ENCODE data around the gene MRFAP1L1.
"Not testable (repeated sequence)": the region's sequence is repeated elsewhere in the genome, so short reads cannot be mapped to it uniquely, and the experiment has no call there.

Gene MRFAP1L1

DNA sequence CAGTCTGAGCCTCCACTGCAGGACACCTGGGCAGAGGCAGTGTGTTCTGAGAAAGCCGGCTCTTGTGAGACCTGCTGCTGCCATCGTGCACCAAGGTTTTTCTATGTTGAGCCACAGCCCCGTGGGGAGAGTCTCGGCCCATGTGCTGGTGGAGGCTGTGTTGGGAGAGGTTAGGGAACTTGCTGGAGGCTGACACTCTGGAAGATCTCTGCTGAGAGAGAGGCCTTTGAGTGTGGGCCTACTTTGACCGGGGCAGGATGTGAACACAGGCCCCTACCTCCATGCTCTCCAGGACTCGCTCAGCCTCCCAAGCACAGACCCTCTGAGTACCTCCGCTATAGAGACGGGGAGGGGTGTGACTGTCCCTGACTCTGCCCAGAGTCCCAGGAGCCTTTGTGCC, 17.3 kb downstream of the MRFAP1L1 start:
- no peak for DNase-seq (ENCODE audit: extremely low read depth in 1 of 2, low read depth in 1 of 2)

DNA sequence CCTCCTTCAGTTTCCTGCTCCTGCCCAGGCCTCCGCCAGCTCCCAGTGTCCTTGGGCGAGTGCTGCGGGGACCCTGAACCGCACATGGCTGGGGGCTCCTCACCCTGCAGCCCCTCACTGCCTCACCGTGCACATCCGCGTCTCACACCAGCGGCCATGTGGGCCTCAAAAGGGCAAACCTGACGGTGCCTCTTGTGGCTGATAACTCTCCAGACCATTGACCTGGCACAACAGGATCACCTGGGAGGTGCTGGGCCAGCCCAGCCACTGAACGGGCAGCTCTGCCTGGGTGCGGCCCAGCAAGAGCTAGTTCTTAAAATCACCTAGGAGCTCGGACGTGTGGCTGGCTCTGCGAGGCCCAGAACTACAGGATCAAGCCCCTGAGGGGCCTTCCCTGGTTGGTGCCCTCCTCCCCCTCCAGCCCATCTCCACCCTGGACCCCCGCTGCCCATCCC, 20.1 kb downstream of the MRFAP1L1 start:
- no peak for DNase-seq (ENCODE audit: extremely low read depth in 1 of 2, low read depth in 1 of 2)

DNA sequence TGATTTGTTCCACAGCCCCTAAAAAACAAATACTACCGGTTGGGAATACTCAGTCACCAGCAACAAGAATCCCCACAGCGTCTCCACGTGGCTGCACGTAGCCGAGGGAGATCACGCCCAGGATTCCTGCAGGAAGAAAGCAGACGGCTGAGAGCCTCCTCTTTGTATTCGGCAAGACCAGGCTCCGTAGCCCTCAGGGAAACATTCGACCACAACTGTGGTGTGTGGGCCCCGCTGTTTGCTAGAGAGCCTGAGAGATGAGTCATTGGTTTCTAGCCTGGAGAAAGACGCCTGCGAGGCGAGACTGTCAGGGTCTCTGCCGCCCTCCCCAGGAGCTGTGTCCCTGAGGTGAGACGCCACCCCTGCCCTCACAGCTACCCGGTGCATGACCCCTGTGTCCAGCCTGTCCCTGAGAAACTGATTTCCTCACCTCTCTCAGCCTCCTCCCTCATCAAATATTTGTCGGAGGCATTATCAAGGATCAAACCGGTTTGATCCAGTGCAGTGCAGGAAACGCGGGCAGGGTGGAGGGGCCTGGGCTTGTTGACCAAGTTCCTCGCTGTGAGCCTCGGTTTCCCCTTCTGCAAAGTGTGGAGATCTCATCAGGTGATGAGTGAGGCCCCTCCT, 20.7 kb downstream of the MRFAP1L1 start:
- DNase-seq (ENCODE audit: extremely low read depth in 1 of 2, low read depth in 1 of 2) = peak; percentile 54 to 58

DNA sequence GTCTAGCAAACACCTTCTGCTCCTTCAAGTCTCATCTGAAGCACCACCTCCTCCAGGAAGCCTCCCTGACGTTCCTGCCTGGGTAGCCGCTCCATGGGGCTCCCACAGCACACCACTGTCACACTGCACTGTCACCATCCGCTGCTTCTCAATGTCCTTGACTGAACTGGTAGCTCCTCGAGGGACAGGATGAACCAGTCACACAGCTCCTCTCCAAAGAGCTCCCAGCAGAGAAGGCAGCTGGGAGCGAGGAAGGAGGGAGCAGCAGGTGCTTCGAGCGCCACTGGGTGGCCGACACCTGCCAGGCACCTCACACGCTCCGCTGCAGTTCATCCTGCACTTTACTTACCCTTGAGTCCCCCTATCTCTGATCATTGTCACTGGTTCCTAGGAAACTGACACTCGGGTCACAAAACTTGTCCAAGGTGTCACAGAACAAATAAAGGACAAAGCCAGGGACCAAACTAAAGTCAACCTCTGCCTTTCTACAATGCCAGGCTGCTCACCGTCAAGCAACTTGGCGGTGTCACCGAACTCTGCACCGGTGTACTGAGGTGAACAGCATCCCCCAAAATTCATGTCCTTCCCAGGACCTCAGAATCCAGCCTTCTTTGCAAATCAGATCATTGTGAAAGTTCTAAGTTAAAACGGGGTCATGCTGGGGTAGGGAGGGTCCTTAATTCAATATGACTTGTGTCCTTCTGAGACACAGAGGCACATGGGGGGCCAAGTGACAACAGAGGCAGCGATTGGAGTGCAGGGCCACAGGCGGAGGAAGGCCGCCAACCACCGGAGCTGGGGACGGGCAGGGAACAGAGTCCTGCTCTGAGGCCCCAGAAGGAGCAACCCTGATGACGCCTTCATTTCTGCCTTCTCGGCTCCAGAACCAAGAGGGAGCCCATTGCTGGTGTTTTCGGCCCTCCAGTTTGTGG, 21.5 kb downstream of the MRFAP1L1 start:
- DNase-seq (ENCODE audit: extremely low read depth in 1 of 2, low read depth in 1 of 2) = no peak

DNA sequence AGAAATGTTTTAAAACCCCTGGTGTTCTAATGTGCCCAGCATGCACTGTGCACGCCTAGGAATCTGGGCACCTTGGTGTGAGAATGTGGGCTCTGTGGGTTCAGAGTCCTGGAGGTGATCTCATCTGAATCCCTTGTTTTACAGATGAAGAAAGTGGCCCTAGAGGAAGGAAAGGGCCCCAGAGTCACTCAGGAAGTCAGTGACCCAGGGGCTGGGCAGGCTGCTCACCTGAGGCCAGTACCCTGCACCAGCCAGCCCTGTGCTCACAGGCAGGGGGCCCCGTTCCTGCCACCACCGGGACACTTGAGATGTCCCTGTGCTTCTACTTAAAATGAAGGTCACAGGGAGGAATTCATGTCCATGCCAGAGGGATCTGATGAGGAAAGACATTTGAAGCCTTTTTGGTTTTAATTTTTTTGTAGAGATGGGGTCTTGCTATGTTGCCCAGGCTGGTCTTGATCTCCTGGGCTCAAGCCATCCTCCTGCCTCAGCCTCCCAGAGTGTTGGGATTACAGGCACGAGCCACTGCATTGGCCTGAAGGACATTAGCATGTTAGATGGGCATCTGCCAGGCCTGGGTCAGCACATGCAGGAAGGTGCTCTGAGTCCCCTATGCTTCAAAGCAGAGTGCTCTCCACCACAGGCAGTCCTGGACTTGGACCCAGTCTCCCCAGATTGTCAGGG, 23.4 kb downstream of the MRFAP1L1 start:
- no peak for DNase-seq (ENCODE audit: extremely low read depth in 1 of 2, low read depth in 1 of 2)

DNA sequence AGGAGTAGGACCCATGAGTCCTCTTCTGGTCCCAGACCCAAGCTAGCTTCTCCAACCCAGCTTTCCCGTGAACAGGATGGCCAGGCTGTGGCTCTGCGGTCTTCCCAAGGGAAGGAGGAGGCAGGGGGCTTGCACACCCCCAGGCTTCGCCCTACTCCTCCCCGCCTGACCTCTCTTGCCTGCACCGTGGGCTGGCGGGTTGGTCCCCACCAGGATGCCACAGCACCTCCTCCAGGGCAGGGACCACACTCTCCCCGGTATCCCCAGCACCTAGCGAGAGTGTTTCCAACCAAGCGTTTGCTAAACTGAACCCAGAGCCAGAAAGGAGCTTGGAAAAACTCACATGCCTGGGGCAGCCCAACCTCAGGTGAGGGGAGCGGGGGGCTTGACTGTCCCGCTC, 25.0 kb downstream of the MRFAP1L1 start:
- no peak for DNase-seq (ENCODE audit: extremely low read depth in 1 of 2, low read depth in 1 of 2)

DNA sequence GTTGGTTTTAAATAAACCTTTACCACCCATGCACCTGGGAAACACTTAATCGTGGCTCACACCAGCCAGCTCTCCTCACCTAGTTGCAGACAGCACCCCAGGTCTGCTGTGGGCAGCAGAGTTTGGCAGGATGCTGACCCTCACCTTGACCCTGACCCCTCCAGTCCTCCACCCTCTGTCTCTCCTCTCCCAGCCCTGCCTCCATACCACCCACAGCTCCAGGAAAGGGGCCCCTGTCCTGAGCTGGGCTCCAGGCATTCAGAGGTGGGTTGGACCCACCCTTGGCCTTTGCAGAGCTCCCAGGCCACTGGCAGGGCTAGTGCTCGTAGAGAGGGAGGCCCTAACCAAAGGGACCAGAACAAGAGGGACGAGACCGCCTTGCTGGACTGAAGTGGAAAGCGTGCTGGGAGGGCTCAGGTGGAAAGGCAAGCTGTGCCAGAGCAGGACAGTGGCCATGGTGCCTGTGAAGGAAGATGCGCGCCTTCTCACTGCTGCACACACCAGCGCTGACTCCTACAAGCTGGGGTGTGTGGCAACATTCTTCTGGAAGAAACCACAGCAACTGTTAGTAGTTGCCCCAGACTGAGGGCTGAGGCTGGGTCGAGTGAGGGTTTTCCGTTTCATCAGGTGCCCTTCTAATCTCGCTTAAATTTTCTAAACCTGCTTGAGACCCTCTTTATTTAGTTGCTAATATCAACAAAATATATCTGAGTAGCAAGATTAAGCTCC, 26.6 kb downstream of the MRFAP1L1 start:
- no peak for DNase-seq (ENCODE audit: extremely low read depth in 1 of 2, low read depth in 1 of 2)

DNA sequence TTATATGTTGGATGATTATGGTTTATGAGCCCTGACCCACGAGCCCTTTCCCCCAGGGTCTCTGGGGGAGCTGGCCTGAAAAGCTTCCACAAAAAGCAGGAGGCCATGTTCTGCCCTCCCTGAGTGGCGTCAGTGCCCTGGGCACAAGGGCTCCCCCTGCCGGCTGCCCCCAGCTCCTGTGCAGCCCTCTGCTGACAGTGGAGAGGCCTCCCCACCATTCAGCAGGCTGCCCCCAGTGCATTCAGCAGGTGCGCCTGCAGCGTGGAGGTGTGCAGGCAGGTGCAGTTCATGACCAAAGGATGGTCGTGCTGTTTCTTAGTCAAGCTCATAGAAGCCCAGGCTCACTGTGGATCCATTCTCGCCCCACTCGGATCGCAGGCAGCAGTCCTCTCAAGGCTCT, 28.5 kb downstream of the MRFAP1L1 start:
- no peak for DNase-seq (ENCODE audit: extremely low read depth in 1 of 2, low read depth in 1 of 2)

DNA sequence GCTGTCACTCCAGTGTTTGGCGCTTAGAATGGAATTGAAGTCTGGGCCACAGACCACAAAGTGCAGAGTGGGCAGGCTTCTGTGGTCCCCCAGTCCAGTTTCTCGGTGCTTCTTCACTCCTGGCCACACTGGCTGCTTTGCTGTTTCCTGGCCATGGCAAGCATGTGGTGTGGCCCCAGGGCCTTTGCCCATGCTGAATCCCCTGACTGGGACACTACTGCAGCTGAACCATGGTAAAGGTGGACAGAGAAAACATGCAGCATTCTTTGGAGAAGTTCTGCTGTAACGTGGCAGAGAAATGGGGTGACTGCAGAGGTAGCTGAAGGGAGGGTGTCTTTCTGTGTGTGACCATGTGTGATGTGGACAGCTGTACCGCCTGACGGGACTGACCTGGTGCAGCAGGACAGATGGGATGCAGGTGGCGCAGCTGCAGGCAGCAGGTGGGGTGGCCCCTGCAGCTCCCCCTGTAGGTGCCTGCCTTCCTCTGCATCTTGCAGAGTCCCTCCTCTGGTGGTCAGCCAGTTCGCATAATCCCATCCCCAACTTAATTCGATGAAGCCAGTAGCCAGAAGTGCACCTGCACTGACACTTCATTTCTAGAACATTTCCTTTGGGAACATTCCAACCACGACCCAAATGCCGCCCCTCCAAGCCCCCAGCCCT, 29.2 kb downstream of the MRFAP1L1 start:
- no peak for DNase-seq (ENCODE audit: extremely low read depth in 1 of 2, low read depth in 1 of 2)

DNA sequence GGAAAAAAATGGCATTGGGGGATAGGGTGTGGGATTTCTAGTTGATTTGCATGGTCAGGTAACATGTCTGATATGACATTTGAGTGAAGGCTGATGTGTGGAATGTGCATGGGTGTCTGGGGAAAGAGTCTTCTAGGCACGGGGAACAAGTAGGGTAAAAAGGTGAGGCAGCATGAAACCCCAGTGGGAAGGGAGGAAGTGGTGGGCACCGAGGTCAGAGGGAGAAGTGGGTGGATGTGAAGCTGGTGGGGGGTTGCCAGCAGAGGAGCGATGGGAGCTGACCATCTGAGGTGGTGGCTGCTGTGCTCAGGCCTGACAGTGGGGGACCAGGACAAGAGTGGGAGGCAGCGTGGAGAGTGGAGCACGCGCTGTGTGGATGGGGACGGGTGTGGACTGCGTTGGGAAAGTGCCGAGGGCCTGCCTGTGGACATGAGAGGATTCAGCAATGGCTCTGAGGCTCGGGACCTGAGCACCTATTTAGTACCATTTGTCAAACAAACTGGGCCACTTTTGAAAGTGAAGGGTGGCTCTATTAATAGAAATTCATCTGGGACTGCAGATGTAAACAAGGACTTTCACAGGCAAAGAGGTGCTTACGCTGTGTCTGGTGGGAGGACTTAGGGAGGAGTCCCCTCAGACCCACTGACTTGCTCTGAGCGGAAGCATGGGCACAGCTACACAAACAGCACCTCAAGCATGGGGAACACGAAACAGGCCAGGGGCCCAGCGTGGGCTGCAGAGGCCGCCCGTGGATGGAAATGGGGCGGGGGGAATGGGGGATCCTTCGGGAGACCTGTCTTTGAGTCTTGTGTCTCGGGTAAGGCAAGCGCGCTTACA, 32.7 kb downstream of the MRFAP1L1 start:
- DNase-seq (ENCODE audit: extremely low read depth in 1 of 2, low read depth in 1 of 2) = no peak

DNA sequence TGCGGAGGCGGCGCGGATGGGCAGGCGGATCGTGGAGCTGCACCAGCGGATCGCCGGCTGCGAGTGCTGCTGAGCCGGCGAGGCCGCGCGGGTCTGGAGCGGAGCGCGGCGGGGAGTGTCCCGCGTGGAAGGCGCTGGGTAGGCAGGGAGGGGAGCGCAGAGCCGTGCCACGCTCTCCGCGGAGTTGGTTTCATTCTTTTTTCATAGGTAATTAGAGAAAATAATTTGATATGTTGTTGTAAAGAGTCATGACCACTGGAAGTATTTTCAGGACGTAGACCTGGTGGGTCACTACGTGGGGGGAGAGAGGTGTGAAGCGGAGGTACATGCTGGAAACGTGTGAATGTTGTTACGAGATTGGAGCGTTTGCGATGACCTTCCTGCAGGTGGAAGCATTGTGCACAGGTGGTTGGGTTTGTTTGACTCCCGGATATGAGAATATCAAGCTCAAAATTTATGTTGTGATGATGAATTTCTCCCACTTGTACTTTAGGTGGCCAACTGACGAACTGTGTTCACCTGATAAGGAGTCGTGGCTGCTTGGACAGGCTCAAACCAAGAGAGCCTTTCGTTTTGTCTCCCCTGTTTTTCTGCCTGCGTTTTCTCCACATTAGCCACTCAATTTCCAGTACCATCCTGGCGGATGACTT, 35.0 kb downstream of the MRFAP1L1 start:
- peak; percentile 29 to 34 for DNase-seq (ENCODE audit: extremely low read depth in 1 of 2, low read depth in 1 of 2)

DNA sequence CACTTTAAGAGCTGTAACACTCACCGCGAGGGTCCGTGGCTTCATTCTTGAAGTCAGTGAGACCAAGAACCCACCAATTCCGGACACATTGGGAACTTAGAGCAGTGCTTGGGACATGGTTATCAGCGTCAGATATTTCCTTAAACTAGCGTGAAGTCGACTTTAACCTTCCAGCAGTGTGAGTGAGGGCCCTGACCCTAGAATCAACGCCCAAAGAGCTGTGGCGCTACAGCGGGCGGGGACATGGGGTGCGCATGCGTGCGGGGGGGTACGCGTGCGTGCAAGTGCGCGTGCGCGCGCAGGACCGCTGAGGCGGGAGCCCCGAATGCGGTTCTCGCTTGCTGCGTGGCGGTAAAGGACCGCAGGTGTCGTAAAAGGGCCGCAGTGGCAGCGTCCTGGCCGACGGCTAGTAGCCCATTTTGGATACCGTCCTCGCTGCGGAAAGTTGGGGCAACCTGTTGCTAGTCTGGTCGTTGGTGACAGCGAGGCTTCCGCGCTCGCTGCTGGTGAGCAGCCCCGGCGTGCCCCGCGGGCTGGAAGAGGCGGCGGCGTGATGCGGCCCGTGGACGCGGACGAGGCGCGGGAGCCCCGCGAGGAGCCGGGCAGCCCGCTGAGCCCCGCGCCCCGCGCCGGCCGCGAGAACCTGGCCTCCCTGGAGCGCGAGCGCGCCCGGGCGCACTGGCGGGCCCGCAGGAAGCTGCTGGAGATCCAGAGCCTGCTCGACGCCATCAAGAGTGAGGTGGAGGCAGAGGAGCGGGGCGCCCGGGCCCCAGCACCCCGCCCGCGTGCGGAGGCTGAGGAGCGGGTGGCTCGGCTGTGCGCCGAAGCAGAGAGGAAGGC, 35.8 kb downstream of the MRFAP1L1 start:
- DNase-seq (ENCODE audit: extremely low read depth in 1 of 2, low read depth in 1 of 2) = peak; percentile 81 to 91

DNA sequence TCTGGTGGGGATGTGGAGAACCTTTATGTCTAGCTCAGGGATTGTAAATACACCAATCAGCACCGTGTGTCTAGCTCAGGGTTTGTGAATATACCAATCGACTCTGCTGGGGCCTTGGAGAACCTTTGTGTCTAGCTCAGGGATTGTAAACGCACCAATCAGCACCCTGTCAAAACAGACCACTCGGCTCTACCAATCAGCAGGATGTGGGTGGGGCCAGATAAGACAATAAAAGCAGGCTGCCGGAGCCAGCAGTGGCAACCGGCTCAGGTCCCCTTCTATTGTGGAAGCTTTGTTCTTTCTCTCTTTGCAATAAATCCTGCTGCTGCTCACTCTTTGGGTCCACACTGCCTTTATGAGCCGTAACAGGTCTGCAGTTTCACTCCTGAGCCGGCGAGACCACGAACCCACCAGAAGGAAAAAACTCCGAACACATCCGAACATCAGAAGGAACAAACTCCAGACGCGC, 36.4 kb downstream of the MRFAP1L1 start:
- not testable (repeated sequence) for DNase-seq (ENCODE audit: extremely low read depth in 1 of 2, low read depth in 1 of 2)

DNA sequence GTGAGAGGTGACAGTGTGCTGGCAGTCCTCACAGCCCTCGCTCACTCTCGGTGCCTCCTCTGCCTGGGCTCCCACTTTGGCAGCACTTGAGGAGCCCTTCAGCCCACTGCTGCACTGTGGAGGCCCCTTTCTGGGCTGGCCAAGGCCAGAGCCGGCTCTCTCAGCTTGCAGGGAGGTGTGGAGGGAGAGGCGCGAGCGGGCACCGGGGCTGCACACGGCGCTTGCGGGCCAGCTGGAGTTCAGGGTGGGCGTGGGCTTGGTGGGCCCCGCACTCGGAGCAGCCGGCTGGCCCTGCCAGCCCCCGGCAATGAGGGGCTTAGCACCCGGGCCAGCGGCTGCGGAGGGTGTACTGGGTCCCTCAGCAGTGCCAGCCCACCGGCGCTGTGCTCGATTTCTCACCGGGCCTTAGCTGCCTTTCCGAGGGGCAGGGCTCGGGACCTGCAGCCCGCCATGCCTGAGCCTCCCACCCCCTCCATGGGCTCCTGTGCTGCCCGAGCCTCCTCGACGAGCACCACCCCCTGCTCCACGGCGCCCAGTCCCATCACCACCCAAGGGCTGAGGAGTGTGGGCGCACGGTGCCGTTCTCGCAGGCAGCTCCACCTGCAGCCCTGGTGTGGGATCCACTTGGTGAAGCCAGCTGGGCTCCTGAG, 37.0 kb downstream of the MRFAP1L1 start:
- DNase-seq (ENCODE audit: extremely low read depth in 1 of 2, low read depth in 1 of 2) = not testable (repeated sequence)

DNA sequence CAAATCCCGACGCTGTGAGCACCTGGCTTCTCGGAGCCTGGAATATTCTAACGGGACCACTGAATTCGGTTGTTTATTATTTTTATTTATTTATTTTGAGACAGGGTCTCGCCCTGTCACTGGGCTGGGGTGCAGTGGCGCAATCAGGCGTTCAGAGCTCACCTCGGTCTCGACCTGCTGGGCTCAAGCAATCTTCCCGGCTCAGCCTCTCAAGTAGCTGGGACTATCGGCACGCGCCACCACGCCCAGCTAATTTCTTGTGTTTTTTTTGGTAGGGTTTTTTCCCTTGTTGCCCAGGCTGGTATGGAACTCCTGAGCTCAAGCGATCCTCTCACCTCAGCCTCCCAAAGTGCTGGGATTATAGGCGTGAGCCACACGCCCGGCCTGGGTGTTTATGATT, 37.5 kb downstream of the MRFAP1L1 start:
- DNase-seq (ENCODE audit: extremely low read depth in 1 of 2, low read depth in 1 of 2) = no peak

DNA sequence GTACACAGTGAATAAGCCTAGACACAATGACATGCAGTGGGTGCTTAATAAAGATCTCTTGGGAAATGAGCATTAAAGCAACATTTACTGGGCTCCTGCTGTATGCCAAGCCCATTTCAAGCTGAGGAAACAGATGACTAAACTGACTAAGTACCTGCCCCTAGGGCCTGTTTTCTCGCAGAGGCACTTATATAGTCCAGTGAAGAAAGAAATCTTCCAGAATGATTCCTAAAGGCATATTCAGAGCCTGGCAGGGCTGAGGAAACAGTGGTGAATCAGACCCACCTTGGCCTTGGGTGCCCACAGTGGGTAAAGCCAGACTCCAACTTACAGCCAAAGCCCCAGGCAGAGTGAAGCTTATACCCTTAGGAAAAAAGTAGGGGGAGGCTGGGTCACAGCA, 38.0 kb downstream of the MRFAP1L1 start:
- no peak for DNase-seq (ENCODE audit: extremely low read depth in 1 of 2, low read depth in 1 of 2)

DNA sequence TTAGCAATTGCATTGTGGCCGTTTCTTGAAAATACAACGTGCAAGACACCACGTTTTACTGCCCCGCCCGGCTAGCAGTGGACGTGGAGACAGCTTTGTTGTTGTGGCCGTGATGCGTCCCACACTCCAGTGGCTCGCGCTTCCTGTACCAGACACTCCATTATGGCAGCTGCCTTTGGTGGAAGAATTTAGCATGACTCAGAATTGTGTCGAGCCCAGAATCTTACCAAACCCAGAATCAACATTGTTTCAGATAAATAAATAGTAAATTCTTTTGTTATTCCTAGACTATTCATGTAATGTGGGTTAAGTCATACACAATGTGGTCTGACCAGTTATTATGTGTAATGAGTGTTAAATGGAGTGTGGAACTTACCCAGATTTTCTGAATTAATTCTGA, 41.3 kb downstream of the MRFAP1L1 start:
- DNase-seq (ENCODE audit: extremely low read depth in 1 of 2, low read depth in 1 of 2) = no peak

DNA sequence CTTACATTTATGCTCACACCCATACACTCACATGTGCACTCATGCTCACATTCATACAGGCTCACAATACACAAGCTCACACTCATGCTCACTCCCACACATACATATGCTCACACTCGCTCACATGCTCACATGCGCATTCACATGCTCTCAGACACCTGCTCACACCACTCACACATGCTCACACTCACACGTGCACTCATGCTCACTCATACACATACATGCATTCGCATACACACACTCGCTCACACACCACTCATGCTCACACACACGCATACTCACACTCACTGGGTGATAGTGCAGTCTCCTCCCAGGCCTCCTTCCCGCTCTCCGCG, 44.4 kb downstream of the MRFAP1L1 start:
- DNase-seq (ENCODE audit: extremely low read depth in 1 of 2, low read depth in 1 of 2) = no peak
